Fibroblast of skin of back (primary cell): ENCODE results near the gene COX7A2L. TPM values are rescaled to one million over a fixed set of nuclear protein-coding genes. Genes with fewer than 3 reads are reported as not detected.
"Not testable (repeated sequence)": the region's sequence is repeated elsewhere in the genome, so short reads cannot be mapped to it uniquely, and the experiment has no call there.

ENCODE experiments used
- DNase-seq: peaks from one replicate; pipeline ENCODE4 v3.0.0-alpha.2; 2013
- polyA plus RNA-seq, 2 experiments: library from polyadenylated mRNA; unstranded; fragments of 120-200 nt; gene quantifications; one replicate each; pipeline ENCODE4 v1.2.1, GENCODE V29; 2013; ENCODE audit not compliant: insufficient read length in 2 of 2

COX7A2L gene, protein sequence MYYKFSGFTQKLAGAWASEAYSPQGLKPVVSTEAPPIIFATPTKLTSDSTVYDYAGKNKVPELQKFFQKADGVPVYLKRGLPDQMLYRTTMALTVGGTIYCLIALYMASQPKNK
- polyA plus RNA-seq (2013, experiment 1 of 2; ENCODE audit: insufficient read length): 113 TPM
- polyA plus RNA-seq (2013, experiment 2 of 2; ENCODE audit: insufficient read length): 144 TPM

DNA sequence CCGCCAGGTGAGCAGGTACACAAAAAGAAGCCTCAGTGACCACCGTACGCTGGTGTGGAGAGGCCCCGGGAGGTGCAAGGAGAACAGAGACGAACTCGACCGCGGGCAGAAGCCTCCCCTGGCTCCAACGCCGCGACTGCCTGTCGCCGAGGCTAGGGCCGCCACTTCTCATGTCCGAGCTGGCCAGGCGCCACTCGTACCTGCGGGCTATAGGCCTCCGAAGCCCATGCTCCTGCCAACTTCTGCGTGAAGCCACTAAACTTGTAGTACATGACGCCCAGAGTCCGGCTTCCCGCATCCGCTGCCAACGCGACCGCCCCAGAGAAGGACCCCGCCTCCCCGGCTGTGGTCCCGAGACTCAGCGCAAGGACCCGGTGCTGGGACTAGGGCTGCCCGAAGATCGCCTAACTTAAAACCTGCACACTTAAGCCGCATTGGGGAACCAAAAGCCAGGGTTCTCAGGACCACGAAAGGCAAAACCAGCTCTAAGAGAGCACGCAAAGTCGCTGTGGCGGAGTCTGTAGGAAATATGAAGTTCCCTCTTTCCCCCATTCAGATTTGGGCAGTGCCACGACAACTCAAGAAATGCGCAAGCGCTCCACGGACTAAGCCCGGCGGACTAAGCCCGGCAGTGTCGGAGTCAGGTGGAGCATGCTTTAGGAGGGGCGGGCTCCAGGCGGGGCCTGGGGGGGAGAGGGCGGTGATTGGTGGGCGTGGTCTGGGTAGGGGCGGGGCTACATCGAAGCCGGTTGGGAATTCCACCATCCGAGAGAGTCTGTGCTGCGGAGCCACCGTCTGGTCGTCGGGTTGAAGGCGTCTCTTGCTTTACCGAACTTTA, at the start of gene COX7A2L:
Gene COX7A2L, minus strand, starts transcription at position 328 of the 838 bp plus-strand sequence. Its CDS starts 56 bp downstream, at position 272.
- peak; percentile 97 for DNase-seq

DNA sequence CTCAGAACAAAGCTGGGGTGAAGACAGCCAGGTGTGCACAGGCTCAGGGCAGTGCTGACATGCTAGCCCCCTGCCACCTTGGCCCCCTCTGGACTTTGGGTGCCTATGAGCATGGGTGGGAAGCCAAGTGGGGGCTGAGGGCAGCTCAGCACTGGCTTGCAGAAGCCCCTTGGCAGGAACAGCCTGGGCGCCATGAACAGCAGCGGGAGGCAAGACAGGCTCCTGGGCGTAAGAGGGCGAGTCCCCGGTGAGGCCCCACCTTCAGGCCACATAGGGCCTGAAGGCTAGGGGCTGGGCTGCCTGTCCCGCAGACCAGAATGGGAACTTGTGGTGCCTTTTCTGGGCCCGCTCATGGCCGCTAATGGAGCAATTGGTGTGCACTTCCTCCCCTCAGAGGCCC, 47.0 kb upstream of the COX7A2L start:
- DNase-seq: no peak

DNA sequence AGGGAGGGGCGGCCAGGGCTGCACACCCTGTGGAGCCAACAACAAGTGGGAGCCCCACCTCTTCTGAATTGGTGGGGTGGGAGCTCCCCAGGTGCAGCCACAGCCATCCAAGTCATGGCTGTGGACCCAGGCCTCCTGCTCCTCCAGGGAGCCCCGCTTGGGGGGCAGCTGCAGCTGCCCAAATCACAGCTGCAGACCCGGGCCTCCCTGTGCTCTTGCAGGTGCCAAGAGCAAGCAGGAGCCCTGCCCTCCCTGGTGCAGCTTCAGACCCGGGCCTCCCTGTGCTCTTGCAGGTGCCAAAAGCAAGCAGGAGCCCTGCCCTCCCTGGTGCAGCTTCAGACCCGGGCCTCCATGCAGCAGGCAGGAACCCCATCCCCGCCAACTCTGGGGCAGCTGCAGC, 46.5 kb upstream of the COX7A2L start:
- DNase-seq: no peak

DNA sequence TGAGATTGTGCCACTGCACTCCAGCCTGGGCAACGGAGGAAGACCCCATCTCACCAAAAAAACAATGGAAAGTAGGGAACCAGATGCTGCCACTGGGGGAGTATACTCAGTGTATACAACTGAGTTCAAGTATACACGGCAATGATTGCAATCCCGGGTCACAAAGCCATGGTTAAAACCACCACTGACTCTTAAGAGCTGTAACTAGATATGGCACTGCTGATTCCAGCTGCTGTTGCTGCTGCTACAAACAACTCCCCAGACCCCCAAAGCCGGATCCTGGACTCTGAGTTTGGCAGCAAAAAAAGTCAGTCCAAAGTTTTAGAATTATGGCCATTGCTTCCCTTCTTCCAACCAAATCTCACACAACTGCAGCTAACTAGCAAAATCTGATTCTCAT, 43.7 kb upstream of the COX7A2L start:
- no peak for DNase-seq

DNA sequence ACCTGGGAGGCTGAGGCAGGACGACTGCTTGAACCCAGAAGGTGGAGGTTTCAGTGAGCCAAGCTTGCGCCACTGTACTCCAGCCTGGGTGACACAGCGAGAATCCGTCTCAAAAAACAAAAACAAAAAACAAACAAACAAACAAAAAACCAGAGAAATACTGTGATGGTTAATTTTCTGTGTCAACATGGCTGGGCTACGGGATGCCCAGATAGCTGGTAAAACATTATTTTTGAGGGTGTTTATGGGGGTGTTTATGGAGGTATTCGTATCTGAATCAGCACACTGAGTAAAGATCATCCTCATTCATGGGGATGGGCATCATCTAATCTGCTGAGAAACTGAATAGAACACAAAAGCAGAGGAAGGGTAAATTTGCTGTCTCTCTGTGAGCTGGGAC, 40.8 kb upstream of the COX7A2L start:
- no peak for DNase-seq

DNA sequence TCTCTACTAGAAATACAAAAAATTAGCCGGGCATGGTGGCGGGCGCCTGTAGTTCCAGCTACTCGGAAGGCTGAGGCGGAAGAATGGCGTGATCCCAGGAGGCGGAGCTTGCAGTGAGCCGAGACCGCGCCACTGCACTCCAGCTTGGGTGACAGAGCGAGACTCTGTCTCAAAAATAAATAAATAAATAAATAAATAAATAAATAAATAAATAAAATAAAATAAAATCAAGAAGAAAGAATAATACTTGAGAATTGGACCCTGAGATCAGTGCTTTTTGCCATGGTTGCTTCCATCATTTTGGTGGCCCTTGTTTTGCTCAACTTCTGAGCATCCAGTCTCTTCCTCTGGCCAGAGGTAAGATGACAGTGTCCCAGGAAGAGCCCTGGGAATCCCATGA, 37.0 kb upstream of the COX7A2L start:
- not testable (repeated sequence) for DNase-seq

DNA sequence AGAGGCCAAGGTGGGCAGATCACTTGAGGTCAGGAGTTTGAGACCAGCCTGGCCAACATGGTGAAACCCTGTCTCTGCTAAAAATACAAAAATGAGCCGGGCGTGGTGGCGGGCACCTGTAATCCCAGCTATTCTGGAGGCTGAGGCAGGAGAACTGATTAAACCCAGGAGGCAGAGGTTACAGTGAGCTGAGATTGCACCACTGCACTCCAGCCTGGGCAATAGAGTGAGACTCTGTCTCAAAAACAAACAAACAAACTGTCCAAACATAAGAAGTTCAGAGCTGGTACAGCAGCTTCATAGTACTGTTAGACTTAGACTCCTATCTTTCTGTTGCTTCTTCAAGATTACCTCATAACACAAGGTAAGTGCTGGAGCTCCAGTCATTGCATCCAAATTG, 32.3 kb upstream of the COX7A2L start:
- DNase-seq: not testable (repeated sequence)

DNA sequence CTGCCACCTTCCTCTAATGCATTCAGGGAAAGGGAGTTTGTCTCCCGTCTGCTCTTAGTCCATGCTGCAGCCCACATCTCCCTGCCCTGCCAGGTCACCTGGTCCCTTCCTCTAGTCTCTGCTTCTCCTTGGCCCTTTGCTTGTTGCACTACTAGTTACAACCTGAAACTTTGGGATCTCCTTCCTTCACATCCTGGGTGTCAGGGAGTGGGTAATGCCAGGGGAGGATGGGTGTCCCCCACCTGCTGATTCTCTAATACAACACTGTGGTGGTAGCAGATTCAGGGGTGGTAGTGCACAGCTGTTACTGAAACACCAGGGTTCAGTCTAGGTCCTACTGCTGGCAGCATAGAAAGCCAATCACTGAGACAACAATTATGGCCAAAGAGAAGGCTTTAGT, 31.2 kb upstream of the COX7A2L start:
- no peak for DNase-seq

DNA sequence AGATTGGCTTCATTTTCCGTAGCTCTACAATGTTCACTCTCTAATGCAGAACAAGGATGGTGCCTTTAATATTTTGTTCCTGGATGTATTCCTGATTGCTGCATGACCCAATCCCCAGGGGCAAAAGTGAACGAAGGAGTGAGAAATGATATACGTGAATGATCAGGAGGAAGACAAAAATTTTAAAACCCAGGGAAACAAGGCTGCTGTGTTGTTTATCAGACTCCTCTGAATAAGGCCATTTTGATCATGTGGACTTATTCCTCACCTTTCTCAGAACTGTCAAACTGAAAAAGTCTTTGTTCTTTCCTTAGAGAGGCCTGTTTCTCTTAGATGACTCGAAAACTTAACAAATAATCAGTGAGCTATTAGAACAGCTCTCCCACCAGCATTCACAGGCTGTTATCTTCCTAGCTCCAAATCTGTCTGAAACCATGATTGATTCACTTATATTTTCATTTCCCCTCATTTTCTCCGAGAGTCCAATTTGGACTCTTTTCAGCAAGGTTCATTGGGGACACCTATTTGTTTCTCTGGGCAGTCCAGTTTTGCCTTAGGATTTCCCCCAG, 29.5 kb upstream of the COX7A2L start:
- no peak for DNase-seq

DNA sequence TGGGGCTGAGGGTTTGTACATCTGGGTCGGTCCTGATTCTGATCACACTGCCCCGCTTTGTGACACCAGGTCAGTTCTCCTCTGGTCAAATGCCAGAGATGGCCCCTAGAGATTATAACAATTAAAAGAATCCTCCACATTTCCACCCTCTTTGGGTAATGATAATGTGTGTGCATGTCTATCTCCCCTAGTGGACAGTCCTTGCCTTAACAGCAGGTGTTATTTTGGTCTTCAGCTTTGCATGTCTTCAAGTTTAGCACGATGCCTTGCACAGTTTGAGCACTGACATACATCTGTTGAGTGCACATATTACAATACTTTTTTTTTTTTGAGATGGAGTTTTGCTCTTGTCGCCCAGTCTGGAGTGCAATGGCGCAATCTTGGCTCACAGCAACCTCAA, 25.7 kb upstream of the COX7A2L start:
- DNase-seq: no peak

DNA sequence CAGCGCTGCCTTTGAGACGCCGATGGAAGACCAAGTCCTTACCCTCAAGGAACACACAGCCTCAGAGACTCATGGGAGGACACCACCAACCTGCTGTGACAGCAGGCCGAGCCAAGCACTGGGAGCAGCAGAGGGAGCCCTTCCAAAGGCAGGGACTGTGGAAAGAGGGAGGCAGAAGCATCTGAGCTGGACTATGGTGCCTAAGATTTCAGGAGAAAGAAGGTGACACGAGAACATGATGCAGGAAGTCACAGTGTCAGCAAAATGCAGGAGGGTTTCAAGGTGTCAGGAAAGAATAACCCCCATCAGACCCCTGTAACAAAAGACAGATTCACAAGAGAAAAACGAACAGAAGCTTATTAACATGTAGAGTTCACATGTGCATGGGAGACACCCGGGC, 24.2 kb upstream of the COX7A2L start:
- no peak for DNase-seq

DNA sequence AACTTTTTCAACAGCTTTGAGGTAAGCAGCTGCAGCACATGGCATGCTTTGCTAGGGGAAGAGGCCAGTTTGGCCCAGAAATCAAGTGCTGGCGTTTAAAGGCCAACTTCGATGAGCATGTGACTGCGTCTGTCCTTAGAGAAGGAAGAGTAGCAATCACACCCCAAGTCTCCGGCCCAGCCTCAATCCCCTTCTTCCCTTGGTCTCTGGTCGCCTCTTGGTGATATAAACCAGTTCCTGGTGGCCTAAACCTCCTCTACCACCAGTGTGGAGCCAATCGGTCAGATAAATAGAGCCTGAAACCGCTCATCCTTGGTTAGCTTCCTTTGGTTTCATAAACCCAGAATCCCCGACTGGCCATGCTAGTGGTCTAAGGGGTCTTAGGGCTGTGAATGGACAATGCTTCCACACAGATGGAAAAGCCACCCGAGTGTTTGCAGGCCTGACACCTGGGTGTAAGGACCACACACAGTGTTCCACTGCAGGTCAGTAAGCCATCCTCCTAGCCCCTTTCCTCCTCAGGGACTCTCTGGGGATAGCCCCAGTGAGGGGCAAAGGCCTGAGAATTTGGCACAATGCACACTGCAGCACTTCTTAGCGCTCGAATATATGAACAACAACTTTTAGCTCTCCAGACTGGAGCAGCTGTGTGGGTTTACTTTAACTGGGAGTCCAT, 23.0 kb upstream of the COX7A2L start:
- DNase-seq: no peak

DNA sequence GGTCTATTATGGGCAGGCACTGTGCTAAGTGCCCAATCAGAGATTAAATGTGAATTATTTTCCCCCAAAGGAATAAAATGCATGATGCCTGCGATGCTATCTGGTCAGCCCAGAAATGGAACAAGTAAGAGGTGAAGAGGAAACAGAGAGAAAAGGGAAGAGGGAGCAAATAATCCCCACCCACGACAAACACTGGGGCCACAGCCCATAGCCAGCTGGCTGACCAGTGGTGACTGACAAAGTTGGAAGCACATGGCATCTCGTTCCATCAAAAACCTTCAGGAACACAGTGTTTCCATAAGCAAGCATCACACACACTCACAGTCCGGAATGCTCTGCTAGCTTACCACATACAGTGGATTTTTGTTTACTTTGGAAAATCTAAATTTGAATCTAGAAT, 21.1 kb upstream of the COX7A2L start:
- no peak for DNase-seq

DNA sequence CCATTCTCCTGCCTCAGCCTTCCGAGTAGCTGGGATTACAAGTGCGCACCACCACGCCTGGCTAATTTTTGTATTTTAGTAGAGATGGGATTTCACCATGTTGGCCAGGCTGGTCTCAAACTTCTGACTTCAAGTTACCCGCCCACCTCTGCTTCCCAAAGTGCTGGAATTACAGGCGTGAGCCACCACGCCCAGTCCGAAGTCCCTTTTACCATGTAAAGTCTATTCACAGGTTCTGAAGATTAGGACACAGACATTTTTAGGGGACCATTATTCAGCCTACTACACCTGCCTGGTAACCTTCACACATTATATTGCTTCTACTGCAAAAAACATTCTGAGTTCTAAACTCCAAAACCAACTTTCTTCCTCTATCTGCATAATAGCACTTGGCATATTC, 19.0 kb upstream of the COX7A2L start:
- not testable (repeated sequence) for DNase-seq

DNA sequence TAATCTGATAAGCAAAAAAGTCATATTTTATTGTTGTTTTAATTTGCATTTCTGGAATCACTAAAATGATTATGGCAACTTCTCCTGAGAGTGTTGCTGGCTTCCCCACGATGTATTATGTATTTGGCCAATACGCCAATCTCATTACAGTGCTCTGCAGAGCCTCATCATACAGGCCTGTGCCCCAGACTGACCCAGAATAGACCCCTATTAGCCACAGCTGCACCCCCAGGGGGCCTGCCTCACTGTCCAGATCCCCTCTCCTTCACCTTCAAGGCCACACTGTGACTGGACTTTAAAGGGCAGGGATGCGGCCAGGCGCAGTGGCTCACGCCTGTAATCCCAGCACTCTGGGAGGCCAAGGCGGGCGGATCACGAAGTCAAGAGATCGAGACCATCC, 17.4 kb upstream of the COX7A2L start:
- no peak for DNase-seq

DNA sequence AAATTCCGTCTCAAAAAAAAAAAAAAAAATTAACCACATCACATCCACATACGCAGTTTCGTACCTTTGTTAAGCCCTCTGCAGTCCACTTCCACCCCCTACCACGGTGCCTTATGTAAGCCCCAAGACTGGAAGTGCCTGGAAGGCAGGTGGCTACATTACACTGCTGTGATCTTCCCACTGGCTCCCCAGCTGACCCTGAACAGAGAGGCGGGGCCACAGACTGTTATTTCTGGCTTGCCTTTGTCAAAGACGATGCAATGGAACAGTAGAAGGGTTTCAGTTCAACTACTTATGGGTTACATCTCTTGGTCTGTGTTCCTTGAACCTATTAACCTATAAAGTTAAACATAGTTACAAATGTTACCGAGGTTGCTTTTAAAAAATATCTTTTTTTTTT, 15.7 kb upstream of the COX7A2L start:
- DNase-seq: no peak

DNA sequence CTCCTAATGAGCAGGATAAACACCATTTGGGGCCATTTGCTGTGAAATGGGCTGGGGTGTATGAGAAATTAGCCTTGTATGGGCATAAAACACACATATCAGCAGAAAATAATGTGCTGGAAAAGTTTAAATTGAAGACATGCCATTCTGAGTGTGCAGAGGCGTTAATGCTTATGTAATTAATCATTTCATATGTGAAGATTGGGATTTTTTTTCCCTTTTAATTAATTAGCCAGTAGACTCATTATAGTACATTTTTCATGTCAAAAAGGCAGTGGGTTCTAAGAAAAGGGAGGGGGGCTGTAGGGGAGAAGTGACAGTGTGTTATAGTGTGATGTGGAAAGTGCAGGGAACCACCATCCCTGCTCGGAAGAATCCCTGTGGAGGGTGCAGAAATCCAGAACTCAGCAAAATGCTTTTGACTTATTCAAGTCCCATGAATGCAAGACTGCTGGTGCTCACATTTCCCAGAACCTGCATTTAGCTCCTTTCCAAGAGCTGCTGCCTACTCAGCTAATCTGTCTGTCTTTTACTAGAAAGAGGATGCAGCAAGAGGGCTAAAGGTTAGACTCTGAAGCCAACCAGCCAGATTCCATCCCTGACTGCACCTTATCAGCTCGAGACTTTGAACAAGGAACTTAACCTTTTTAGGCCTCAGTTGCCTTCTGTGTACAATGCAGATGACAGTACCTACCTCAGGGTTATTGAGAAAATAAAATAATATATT, 11.6 kb upstream of the COX7A2L start:
- DNase-seq: no peak

DNA sequence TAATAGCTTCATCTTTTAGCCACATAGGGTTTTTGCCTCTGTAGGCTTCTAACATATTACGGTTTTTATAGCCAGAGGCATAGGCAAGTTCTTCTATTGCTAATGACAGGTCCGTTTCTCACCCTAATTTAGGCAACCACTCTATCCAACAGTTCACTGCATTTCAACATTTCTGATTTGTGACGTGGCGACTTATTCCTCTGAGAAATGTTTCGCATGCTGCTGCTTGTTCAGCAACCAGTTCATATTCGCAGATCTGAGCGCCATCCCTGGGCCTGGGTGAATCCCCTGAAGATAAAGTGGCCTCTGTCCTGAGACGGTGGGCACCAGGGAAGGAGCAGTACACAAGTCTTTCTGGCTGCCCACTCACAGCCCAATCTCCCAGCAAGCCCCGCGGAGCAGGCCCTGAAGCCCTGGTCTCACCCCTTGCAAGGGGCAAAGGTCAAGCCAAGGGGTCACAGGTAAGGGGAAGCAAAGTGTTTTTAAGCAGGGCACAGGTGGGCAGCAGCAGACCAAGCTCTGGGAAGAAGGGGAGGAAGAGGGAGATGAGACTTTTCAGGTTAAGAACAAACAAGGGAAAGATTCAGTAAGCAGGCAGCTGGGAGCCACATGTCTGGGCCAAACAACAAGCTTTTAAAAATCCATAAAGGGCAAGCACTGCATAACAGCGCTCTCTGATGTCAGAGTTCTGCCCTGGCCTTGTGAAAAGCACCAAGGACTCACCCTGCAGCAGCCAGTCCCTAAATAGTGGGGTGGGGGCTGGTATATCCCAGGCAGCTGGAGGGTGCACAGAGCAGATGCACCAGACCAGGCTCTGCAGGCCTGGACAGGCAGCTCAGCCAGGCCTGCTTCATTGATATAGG, 10.8 kb upstream of the COX7A2L start:
- no peak for DNase-seq

DNA sequence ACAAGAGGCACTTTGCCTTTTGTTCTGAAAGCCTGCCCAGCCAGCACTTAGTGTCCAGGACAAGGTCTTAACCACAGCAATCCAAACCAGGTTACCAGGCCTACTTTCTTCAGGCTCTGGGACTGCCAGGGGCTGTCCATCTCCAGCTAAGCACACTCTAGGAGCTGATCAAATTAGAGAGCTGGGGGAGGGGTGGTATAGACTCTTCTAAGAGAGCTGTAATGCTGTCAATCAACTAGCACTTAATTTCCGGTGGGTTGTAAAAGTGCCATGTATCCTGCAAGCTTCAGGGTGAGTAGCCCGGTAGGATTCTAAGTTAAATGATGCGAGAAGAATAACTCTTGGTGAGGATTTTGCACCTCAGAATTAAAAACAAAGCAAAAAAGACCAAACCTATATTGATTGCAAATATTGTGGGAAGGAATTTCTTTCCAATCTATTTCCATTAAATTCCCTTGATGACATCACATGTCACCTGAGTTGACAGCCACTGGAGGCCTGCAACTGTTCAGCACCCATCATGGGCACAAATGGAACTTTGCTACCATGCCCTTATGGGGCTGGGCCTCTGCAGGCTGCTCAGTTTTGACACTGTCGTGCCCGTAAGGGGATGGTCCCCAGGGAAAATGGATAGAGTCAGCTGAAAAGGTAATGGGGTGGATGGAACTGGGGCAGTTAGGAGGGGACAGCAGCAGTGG, 8.7 kb upstream of the COX7A2L start:
- DNase-seq: no peak

DNA sequence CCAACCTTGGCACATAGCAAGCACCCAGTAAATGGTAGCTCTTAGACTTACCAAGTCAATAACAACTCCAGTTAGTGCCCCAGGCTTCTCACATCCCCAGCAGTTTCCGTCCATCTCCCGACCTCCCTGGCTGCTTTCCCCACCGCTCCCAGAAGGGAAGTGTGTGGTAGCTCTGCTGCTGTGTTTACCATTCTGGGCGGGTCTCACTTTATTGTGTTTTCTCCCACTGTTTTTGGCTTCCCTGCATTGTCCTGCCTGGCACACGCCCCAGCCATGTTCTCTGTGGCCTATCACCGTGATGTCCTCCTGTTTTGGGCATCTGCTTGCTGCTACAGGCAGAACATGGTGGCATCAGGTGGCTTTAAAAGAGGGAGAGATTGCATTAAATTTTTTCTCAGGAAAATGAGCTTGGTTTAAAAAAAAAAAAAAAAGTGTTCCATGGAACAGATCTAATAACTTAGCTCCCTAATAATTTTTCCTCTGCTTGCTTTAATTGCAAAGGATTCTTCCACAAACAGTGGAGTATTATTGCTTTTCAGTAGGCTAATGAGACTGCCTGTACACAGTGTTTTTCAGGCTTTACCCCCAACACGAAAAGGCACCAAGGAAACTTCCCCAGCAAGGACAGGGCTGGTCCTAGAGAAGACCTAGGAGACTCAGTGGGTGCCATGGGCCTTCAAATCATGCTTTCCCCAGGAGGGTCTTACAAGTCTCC, 8.0 kb upstream of the COX7A2L start:
- DNase-seq: no peak
